Activated CD4-positive, alpha-beta T cell treated with anti-CD3 and anti-CD28 coated beads for 36 hours (primary cell): ENCODE results near the gene TSPAN9. TPM values are rescaled to one million over a fixed set of nuclear protein-coding genes. Genes with fewer than 3 reads are reported as not detected.
A peak's percentile ranks its signal among the peaks of the same experiment; 100 is the strongest.

ENCODE experiments used
- ATAC-seq: fragments of 200-7000 bp; cut with Tn5 transposase; one replicate; pipeline ENCODE4 v1.10.0; 2021; ENCODE audit warnings: mild to moderate bottlenecking, moderate library complexity
- CTCF ChIA-PET: fragments of 350-600 bp; sonication (Branson Sonifier 250); formaldehyde crosslinking; loops from one replicate; lab custom pipeline; 2021; ENCODE audit warnings: antibody characterized with exemption; lab: Charles Lee
- POLR2A ChIA-PET: fragments of 350-600 bp; sonication (Branson Sonifier 250); formaldehyde crosslinking; loops from one replicate; lab custom pipeline; 2021; ENCODE audit warnings: antibody characterized with exemption, inconsistent platforms; lab: Charles Lee
- DNase-seq: peaks from one replicate; pipeline ENCODE4 v3.0.0-alpha.2; 2020
- H3K27ac Mint-ChIP-seq: one replicate; pipeline ENCODE4 v1.8.0; 2021; ENCODE audit warnings: mixed read lengths
- H3K27me3 Mint-ChIP-seq: one replicate; pipeline ENCODE4 v1.8.0; 2021; ENCODE audit warnings: mixed read lengths
- H3K36me3 Mint-ChIP-seq: one replicate; pipeline ENCODE4 v1.8.0; 2021; ENCODE audit warnings: low read depth, mixed read lengths
- H3K4me1 Mint-ChIP-seq: one replicate; pipeline ENCODE4 v1.8.0; 2021; ENCODE audit warnings: mixed read lengths
- H3K4me3 Mint-ChIP-seq: one replicate; pipeline ENCODE4 v1.8.0; 2021; ENCODE audit warnings: mild to moderate bottlenecking, moderate library complexity, mixed read lengths
- H3K9me3 Mint-ChIP-seq: one replicate; pipeline ENCODE4 v1.8.0; 2021; ENCODE audit warnings: low read depth, mixed read lengths
- intact Hi-C, 2 experiments: fragments of 100-400 bp; cut with DNase I in 1 of 2; cut with micrococcal nuclease in 1 of 2; formaldehyde crosslinking; loops; one replicate each; pipeline versions ENCODE4 v1.14.2 to v1.15.1; 2022 to 2024; cut with DNase I, micrococcal nuclease
- total RNA-seq, 2 experiments: library from RNA; stranded (reverse); gene quantifications; one replicate each; pipeline ENCODE4 v1.2.3, GENCODE V29; 2021

TSPAN9 gene
- total RNA-seq, 2 experiments from 2014 or later, result 0.82 to 1.3 TPM

DNA sequence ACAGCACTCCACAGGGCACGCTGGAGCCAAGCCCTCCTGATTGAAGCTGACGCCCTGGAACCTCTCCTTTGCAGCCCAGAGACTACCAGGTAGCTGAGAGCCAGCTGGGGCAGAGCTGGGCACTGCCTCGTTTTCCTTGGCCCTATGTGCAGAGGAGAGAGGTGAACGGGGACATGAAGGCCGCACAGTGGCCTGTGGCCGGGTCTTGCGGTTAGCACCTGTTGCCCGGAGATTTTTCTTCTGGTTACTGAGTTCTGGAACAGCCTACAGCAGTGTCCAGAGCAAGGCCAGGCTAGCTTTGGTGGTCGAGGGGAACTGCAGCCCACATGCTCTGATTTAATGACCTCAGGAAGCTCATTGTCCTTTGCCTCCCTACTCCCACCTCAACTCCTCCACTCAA is 212.5 kb downstream of the TSPAN9 start:
- ATAC-seq (no peak), DNase-seq (no peak)
- H3K36me3 Mint-ChIP-seq, result no peaks in the 10 kb centered on the region
- no peaks in the 10 kb centered on the region for H3K4me1 Mint-ChIP-seq
- H3K27me3 Mint-ChIP-seq, result no peaks in the 10 kb centered on the region
- no peak overlapping the region for H3K4me3 Mint-ChIP-seq
- POLR2A ChIA-PET, result no interaction called here
- CTCF ChIA-PET, result interaction anchor here (0.5 to 2.6 kb wide), 5 partner anchors 11 to 515 kb away, joined by 3 to 15 read pairs (median 4); no protein-coding TSS in a partner anchor
- H3K27ac Mint-ChIP-seq, result no peak overlapping the region
- intact Hi-C loops, result no loop called here
- no peaks in the 10 kb centered on the region for H3K9me3 Mint-ChIP-seq

GRCh38 chr12:3291939-3292338 is 214.8 kb downstream of the TSPAN9 start:
- Mint-ChIP-seq H3K4me1 (no peaks in the 10 kb centered on the region), H3K27ac (no peak overlapping the region), H3K9me3 (no peaks in the 10 kb centered on the region), H3K4me3 (no peak overlapping the region), H3K36me3 (no peaks in the 10 kb centered on the region), H3K27me3 (no peaks in the 10 kb centered on the region)
- DNase-seq, result no peak
- no peak for ATAC-seq
- intact Hi-C loops, result no loop called here
- ChIA-PET CTCF (interaction anchor here (1.7 kb wide), 1 partner anchor 17 kb away, joined by 7 read pairs; no protein-coding TSS in a partner anchor), POLR2A (no interaction called here)

DNA sequence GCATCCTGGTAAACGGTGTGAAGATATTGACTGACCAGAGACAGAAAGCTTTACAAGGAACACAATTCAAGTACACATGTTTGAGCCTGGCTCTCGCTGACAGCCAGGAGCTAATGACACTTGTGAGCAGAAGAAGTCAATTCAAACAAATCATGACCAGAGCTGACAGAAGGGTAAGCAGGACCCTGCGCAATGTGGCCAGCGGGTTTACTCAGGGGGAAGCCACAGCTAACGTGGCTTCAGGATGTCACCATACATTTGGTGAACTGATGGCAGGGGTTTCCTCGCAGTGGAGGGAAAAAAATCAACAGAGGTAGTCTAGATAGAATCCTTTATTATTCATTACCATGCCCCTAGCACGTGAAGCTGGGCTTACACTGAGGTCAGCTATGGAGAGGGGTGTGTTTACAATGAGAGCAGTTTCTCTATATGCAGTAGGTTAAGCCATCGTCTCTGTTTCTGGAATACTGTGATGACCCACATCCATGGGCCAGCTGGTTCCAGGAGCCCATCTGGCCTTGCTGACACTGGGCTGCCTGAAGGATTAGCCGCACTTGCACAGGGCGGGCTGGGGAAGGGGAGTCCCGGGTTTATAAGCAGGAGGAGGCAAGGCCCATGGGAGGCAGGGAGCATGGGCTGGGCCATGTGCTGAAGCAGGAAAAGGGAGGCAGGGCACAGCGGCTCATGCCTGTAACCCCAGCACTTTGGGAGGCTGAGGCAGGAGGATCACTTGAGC is 215.7 kb downstream of the TSPAN9 start:
- ChIA-PET CTCF (interaction anchor here (0.6 to 1.7 kb wide), 2 partner anchors 18 to 368 kb away, joined by 3 to 7 read pairs; no protein-coding TSS in a partner anchor), POLR2A (no interaction called here)
- Mint-ChIP-seq H3K4me3 (no peak overlapping the region), H3K4me1 (no peaks in the 10 kb centered on the region), H3K27me3 (no peaks in the 10 kb centered on the region), H3K36me3 (no peaks in the 10 kb centered on the region), H3K9me3 (no peaks in the 10 kb centered on the region), H3K27ac (no peak overlapping the region)
- ATAC-seq (no peak), DNase-seq (no peak)
- intact Hi-C loops, result no loop called here

GRCh38 chr12:3293446-3294161 is 216.4 kb downstream of the TSPAN9 start:
- Mint-ChIP-seq H3K36me3 (no peaks in the 10 kb centered on the region), H3K9me3 (no peaks in the 10 kb centered on the region), H3K4me3 (no peak overlapping the region), H3K4me1 (no peaks in the 10 kb centered on the region), H3K27me3 (no peaks in the 10 kb centered on the region), H3K27ac (no peak overlapping the region)
- DNase-seq (no peak), ATAC-seq (no peak)
- CTCF ChIA-PET, result no interaction called here
- POLR2A ChIA-PET, result no interaction called here
- intact Hi-C loops, result no loop called here

DNA sequence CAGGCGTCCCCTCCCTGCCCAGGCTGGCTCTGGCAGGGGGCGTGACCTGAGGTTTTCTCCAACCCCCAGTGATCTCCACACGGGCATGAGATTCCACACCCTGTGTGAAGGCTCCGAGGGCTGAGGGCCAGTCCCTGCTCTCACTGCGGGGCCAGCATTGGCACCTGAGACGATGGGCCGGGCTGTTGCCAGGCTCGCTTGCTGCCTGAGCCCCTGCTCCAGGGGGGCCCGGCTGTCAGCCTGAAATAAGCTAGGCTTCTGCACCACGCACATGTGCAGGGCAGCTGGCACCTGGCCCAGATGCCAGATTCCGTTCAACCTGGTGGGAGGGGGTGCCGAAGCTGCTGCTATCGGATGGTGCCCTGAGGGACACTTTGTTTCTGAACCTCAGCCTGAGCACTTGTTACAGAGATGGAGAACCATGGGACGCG is 217.3 kb downstream of the TSPAN9 start:
- ATAC-seq (no peak), DNase-seq (no peak)
- ChIA-PET POLR2A (no interaction called here), CTCF (interaction anchor here (0.6 kb wide), 1 partner anchor 239 kb away, joined by 3 read pairs; no protein-coding TSS in a partner anchor)
- H3K27ac Mint-ChIP-seq, result no peak overlapping the region
- H3K36me3 Mint-ChIP-seq, result no peaks in the 10 kb centered on the region
- no peaks in the 10 kb centered on the region for H3K9me3 Mint-ChIP-seq
- H3K27me3 Mint-ChIP-seq, result peaks cover 5% of the 10 kb centered on the region
- intact Hi-C loops, result no loop called here
- no peaks in the 10 kb centered on the region for H3K4me1 Mint-ChIP-seq
- H3K4me3 Mint-ChIP-seq, result no peak overlapping the region

DNA sequence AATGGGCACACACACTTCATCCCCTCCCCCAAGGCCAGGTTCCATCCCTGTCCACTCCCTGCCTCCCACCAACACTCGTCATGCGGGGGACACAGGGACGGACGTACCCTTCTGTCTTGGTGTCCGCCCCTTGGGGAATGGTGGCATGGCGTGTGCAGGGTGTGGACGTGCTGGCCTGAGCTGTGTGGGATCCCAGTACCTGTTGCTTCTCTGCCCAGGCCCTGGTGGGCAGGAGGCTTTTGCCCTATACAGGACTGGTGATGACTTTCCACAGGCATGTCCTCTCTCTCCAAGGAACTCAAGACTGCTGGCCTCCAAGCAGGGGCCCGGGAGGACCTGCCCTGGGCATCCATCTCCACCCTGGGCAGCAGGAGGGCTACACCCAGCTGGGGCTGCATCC is 218.0 kb downstream of the TSPAN9 start:
- CTCF ChIA-PET, result interaction anchor here (0.6 kb wide), 1 partner anchor 238 kb away, joined by 3 read pairs; no protein-coding TSS in a partner anchor
- H3K4me3 Mint-ChIP-seq, result no peak overlapping the region
- POLR2A ChIA-PET, result no interaction called here
- peaks cover 6% of the 10 kb centered on the region for H3K4me1 Mint-ChIP-seq
- H3K27ac Mint-ChIP-seq, result no peak overlapping the region
- ATAC-seq (no peak), DNase-seq (no peak)
- intact Hi-C loops, result no loop called here
- no peaks in the 10 kb centered on the region for H3K9me3 Mint-ChIP-seq
- H3K36me3 Mint-ChIP-seq, result no peaks in the 10 kb centered on the region
- H3K27me3 Mint-ChIP-seq, result peaks cover 5% of the 10 kb centered on the region

DNA sequence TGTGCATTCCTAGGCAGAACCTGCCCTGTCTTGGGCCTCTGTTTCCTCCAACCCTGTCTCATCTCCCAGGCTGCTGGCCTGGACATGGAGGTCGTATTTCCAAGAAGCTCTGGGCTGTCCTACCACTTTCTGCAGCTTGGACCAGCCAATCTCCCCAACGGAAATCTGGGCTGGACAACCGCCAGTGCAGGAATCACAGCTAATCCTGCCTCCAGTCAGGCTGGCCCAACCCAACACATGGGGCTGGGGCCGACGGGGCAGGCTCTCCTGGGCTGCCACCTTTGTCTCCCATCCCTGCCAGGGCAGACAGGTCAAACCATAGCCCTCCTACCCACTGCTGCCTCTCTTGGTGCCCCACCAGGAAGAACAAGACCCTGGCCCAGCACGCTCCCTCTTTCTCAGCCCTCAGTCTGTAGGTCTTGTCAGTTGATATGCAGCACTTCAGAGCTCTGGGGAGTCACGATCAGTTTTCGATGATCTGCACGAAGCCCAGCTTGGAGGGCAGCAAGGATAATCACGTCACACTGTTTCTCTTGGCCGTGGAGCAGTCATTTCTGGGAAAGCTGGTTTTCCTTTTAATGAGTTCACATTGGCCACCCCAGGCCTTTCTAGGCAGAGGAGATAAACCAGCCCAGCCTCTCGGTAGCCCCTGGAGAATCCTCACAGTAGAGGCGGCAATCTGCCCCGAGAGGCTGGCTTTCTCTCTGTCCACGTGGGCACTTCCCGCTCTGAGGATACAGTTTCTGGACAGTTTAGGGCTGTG is 218.6 kb downstream of the TSPAN9 start:
- intact Hi-C loops, result no loop called here
- H3K9me3 Mint-ChIP-seq, result no peaks in the 10 kb centered on the region
- no peak overlapping the region for H3K27ac Mint-ChIP-seq
- no peaks in the 10 kb centered on the region for H3K36me3 Mint-ChIP-seq
- ATAC-seq (no peak), DNase-seq (no peak)
- CTCF ChIA-PET, result interaction anchor here (0.5 to 0.6 kb wide), 2 partner anchors 161 to 1618 kb away, joined by 3 to 4 read pairs; no protein-coding TSS in a partner anchor
- H3K4me1 Mint-ChIP-seq, result peaks cover 10% of the 10 kb centered on the region
- POLR2A ChIA-PET, result no interaction called here
- H3K27me3 Mint-ChIP-seq, result peaks cover 7% of the 10 kb centered on the region
- no peak overlapping the region for H3K4me3 Mint-ChIP-seq

GRCh38 chr12:3296409-3296701 is 219.2 kb downstream of the TSPAN9 start:
- intact Hi-C loops, result no loop called here

GRCh38 chr12:3298603-3299002 is 221.4 kb downstream of the TSPAN9 start:
- POLR2A ChIA-PET, result no interaction called here
- H3K4me1 Mint-ChIP-seq, result peaks cover 10% of the 10 kb centered on the region
- no peak for ATAC-seq

More at GRCh38 chr12:3296409-3296701, 219.2 kb downstream of the TSPAN9 start:
- ATAC-seq (no peak), DNase-seq (no peak)
- peaks cover 7% of the 10 kb centered on the region for H3K27me3 Mint-ChIP-seq
- H3K4me3 Mint-ChIP-seq, result no peak overlapping the region
- no peak overlapping the region for H3K27ac Mint-ChIP-seq
- CTCF ChIA-PET, result interaction anchor here (0.7 kb wide), 1 partner anchor 481 kb away, joined by 4 read pairs; no protein-coding TSS in a partner anchor
- POLR2A ChIA-PET, result no interaction called here
- no peaks in the 10 kb centered on the region for H3K36me3 Mint-ChIP-seq
- H3K4me1 Mint-ChIP-seq, result peaks cover 10% of the 10 kb centered on the region
- H3K9me3 Mint-ChIP-seq, result no peaks in the 10 kb centered on the region

DNA sequence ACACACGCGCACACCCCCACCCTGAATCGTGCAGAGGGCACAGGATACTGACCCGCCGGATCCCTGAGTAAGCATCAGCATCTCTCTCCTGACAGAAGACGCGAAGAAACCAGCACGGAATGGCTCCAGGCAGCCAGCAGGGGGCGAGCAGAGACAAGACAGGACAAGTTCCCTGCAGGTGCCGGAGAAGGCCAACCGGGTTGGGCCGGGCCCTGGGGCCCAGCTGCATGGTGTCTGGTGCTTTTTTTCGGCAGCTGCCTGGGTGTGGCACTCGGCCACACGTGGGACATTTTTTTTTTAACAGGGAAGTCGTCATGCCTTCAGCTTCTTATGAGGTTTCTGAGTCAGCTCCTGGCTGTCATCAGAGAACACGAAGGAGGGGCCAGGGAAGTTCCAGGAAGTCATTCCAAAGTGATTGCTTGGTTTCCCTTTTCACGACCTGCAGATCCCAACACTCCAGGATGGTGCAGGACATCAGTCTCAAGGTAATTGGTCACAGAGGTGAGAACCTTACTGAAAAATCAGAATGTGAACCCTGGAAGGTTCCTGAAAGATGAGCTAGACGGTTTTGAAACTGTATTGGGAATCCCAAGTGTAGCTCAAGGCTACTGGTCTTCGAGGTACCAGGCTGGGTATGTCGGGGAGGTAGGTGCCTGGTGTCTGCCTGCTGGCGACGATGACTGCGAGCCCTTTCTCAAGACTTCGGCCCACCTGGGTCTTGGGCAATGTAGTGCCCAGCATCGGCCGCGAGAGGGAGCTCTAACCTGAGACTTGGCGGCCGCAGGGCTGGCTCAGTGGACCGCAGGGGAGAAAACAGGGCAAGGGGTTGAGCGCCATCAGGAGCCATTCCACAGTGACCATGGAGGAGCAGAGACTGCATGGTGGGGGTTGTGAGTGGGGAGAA is 223.0 kb downstream of the TSPAN9 start:
- peak; percentile 85 for ATAC-seq
- Mint-ChIP-seq H3K4me1 (peaks cover 10% of the 10 kb centered on the region), H3K36me3 (no peaks in the 10 kb centered on the region), H3K9me3 (no peaks in the 10 kb centered on the region), H3K27ac (peak overlapping the region; percentile 82), H3K4me3 (peak overlapping the region; percentile 54), H3K27me3 (peaks cover 7% of the 10 kb centered on the region)
- intact Hi-C loops, result loop anchor here (1.0 to 10.0 kb wide), 6 partner anchors 223 to 573 kb away; partner anchors contain the start of gene PARP11 (in 1 of the 2)
- peak; percentile 93 for DNase-seq
- POLR2A ChIA-PET, result interaction anchor here (0.9 kb wide), 1 partner anchor 14 kb away, joined by 3 read pairs; no protein-coding TSS in a partner anchor
- CTCF ChIA-PET, result interaction anchor here (0.5 to 3.9 kb wide), 72 partner anchors 10 to 1624 kb away, joined by 3 to 42 read pairs (median 4); no protein-coding TSS in a partner anchor

More at GRCh38 chr12:3298603-3299002, 221.4 kb downstream of the TSPAN9 start:
- Mint-ChIP-seq H3K27me3 (peaks cover 7% of the 10 kb centered on the region), H3K36me3 (no peaks in the 10 kb centered on the region), H3K9me3 (no peaks in the 10 kb centered on the region), H3K27ac (no peak overlapping the region), H3K4me3 (no peak overlapping the region)
- intact Hi-C loops, result no loop called here
- DNase-seq, result no peak
- CTCF ChIA-PET, result interaction anchor here (0.6 to 3.9 kb wide), 11 partner anchors 11 to 650 kb away, joined by 3 to 42 read pairs (median 7); no protein-coding TSS in a partner anchor
